Measurements from ENCODE around the gene TK1.
"Not testable (repeated sequence)": the region's sequence is repeated elsewhere in the genome, so short reads cannot be mapped to it uniquely, and the experiment has no call there.

TK1 gene

DNA sequence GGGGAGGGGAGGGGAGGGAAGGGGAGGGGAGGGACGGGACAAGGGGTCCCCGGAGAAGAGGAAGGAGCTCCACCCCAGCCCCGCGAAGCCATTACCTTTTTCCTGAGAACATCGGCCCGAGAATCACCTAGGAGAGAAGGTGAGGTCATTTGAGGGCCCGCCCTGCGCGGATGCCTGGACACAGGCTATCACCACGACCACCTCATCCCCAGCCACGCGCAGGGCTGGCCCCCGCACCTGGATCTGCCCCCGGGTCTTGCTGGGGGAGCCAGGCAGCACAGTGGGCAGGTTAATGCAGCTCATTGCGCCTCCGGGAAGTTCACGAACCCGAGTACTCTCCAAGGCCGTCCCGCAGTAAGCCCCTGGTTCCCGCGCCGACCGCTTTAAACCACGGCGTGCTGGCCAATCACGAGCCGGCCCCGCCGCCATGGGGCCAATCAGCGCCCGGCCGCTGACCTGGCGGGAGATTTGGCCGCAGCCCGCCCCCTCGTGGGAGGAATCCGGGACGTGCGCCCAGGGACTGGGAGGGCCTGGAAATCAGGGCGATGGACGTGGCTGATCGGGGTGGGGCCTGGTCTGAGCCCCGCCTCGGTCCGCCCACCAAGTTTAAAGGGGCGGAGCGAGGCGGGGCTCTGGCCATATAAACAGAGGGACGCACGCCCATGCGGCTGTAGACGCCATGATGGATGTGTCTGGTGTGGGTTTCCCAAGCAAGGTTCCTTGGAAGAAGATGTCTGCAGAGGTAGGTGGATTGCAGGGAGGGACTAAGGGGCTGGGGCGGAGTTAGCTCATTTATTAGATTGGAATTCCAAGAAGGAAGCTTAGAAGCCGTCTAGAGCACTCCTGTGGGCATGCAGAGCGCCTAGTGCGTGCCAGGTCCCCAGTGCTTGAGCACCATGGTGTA, at the start of gene TK1, which contains the start of gene AFMID:
TSS of gene TK1 (minus strand) at position 361 of the 904 bp plus-strand sequence. CDS start at position 303, 58 bp downstream.
TSS of gene AFMID (plus strand) at position 671 of the 904 bp plus-strand sequence. CDS start at position 680, 9 bp downstream.
- peak; percentile 97 for DNase-seq

- DNase-seq = no peak
These were observed 49.0 kb upstream of the TK1 start for GRCh38 chr17:78235885-78236284.

DNA sequence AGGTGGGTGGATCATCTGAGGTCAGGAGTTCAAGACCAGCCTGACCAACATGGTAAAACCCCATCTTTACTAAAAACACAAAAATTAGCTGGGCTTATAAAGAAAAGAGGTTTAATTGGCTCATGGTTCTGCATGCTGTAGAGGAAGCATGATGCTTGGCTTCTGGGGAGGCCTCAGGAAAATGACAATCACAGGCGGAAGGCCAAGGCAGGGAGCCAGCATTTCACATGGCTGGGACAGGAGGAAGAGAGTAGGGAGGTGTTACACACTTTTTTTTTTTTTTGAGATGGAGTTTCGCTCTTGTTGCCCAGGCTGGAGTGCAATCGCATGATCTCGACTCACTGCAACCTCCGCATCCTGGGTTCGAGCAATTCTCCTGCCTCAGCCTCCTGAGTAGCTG, 48.2 kb upstream of the TK1 start:
- not testable (repeated sequence) for DNase-seq

- no peak for DNase-seq
These were observed 47.5 kb upstream of the TK1 start for GRCh38 chr17:78234261-78234865.

GRCh38 chr17:78233678-78234077, 46.8 kb upstream of the TK1 start:
- DNase-seq = no peak

DNA sequence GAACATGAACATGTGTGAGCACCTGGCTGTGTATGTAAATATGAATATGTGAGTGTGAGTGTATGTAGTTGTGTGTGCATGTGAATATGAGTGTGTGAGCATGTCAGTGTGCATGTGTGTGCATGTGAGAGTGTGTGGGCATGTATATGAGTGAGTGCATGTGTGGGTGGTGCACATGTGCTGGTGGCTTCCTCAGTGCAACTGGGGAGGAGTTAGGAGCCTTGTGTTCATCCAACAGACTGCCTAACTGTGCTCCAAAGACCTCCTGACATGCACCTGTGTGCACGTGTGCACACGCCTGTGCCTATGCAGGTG, 46.0 kb upstream of the TK1 start:
- DNase-seq = no peak

- DNase-seq = no peak
These were observed 45.4 kb upstream of the TK1 start for GRCh38 chr17:78231991-78232858.

- DNase-seq = no peak
These were observed 44.4 kb upstream of the TK1 start, which contains the start of gene TMEM235 for GRCh38 chr17:78230996-78231935. TMEM235 (plus strand) TSS chr17:78231631; CDS start chr17:78232024, 393 bp downstream.

DNA sequence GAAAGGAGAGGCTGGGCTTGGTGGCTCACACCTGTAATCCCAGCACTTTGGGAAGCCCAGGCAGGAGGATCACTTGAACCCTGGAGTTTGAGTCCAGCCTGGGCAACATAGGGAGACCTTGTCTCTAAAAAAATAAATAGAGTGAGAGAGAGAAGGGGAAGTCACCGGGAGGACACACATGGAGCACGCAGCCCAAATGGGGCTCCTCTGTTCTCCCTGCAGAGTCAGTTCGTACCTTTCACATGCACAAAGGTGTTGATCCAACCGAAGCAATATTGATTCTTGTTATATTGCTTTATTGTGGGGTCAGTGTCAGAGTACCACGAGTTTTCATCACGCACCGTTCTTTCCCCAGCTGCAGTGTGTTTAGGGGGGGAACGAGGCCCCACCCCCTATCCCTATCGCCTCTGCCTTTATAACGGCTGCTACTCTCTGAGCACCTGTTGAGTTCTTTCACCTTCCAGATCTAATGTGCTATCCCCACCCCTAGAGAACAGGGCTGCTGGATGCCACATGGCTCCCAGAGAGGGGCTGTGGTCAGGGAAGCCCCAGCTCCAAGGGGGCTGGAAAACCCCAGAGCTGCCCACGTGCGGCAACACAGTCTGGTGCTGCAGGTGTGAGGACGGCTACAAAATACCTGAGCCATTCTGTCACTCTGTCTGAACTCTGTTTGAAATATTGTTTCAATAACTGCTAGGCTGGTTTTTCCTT, 43.6 kb upstream of the TK1 start:
- no peak for DNase-seq

GRCh38 chr17:78228176-78228575, 41.3 kb upstream of the TK1 start:
- no peak for DNase-seq

- DNase-seq = no peak
These were observed 40.6 kb upstream of the TK1 start for GRCh38 chr17:78227455-78227916.

GRCh38 chr17:78226759-78227454, 40.1 kb upstream of the TK1 start:
- no peak for DNase-seq

- DNase-seq = no peak
These were observed 39.4 kb upstream of the TK1 start for GRCh38 chr17:78226055-78226758.

- no peak for DNase-seq
These were observed 38.4 kb upstream of the TK1 start for GRCh38 chr17:78225088-78225865.

DNA sequence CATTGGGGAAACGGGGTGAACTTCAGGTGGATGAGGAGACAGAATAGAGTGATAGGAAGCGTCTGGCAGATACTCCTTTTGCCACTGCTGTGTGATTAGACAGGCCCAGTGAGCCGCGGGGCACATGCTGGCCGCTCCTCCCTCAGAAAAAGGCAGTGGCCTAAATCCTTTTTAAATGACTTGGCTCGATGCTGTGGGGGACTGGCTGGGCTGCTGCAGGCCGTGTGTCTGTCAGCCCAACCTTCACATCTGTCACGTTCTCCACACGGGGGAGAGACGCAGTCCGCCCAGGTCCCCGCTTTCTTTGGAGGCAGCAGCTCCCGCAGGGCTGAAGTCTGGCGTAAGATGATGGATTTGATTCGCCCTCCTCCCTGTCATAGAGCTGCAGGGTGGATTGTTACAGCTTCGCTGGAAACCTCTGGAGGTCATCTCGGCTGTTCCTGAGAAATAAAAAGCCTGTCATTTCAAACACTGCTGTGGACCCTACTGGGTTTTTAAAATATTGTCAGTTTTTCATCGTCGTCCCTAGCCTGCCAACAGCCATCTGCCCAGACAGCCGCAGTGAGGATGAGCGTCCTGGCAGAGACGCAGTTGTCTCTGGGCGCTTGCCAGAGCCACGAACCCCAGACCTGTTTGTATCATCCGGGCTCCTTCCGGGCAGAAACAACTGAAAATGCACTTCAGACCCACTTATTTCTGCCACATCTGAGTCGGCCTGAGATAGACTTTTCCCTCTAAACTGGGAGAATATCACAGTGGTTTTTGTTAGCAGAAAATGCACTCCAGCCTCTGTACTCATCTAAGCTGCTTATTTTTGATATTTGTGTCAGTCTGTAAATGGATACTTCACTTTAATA, 37.6 kb upstream of the TK1 start:
- no peak for DNase-seq

DNA sequence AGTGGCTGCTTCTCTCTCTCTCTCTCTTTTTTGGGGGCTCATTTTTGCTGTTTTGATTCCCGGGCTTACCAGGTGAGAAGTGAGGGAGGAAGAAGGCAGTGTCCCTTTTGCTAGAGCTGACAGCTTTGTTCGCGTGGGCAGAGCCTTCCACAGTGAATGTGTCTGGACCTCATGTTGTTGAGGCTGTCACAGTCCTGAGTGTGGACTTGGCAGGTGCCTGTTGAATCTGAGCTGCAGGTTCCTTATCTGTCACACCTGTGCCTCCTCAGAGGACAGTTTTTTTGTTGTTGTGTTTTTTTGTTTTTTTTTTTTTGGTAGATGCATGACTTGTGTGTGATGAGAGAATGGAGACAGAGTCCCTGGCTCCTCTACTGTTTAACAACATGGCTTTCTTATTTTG, 36.9 kb upstream of the TK1 start:
- DNase-seq = no peak

DNA sequence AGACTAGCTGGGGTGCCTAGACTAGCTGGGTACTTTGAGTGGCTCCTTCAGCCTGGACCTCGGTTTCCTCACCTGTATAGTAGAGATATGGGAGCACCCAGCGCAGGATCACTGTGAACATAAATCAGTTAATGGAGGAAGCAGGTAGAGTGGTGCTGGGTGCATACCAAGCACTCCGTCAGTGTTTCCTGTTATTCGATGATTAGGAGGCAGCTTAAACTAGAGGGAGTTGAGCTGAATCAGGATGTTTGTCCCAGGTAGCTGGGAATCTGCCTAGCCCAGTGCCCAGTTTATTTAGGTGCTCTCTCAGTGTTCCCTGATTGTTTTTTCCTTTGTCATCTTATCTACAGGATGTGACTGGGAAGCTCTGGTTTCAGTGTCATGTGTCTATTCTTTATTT, 36.2 kb upstream of the TK1 start:
- no peak for DNase-seq
